ENCODE results near the gene HELZ2.

The HELZ2 gene

DNA sequence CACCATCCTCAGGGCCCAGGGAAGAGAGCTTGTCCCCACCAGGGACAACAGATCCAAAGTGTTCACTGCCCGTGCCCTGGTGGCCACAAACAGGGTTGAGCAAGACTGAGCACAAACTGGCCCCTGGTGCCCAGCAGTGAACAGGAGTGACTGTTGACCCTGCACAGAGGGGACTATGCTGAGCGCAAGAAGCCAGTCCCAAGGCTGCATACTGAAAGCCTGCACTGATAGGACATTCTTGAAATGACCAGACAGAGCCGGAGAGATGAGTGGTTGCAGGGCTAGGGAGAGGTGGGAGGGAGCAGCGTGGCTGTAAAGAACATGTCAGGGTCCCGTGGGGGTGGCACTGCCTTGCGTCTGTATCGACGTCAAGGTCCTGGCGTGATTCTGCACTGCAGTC is 23.0 kb downstream of the HELZ2 start:
- Histone ChIP-seq H3K4me3 (replicated peaks; ENCODE audit: insufficient read depth, low read length) (no peak overlapping the region), H3K27ac (replicated peaks) (no peak overlapping the region), H3K27me3 (ENCODE audit: insufficient read depth, poor library complexity, severe bottlenecking) (peaks cover 68% of the 10 kb centered on the region)
- no peak for DNase-seq (ENCODE audit: low read depth in 1 of 2, low spot score in 1 of 2)
- TF ChIP-seq POLR2AphosphoS5 (IDR thresholded peaks at IDR 0.05; ENCODE audit: low read depth): no peak
- TF ChIP-seq, protein P1, sequence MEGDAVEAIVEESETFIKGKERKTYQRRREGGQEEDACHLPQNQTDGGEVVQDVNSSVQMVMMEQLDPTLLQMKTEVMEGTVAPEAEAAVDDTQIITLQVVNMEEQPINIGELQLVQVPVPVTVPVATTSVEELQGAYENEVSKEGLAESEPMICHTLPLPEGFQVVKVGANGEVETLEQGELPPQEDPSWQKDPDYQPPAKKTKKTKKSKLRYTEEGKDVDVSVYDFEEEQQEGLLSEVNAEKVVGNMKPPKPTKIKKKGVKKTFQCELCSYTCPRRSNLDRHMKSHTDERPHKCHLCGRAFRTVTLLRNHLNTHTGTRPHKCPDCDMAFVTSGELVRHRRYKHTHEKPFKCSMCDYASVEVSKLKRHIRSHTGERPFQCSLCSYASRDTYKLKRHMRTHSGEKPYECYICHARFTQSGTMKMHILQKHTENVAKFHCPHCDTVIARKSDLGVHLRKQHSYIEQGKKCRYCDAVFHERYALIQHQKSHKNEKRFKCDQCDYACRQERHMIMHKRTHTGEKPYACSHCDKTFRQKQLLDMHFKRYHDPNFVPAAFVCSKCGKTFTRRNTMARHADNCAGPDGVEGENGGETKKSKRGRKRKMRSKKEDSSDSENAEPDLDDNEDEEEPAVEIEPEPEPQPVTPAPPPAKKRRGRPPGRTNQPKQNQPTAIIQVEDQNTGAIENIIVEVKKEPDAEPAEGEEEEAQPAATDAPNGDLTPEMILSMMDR (IDR thresholded peaks at IDR 0.05; ENCODE audit: insufficient read depth, low read length): no peak
- TF ChIP-seq, protein P2, sequence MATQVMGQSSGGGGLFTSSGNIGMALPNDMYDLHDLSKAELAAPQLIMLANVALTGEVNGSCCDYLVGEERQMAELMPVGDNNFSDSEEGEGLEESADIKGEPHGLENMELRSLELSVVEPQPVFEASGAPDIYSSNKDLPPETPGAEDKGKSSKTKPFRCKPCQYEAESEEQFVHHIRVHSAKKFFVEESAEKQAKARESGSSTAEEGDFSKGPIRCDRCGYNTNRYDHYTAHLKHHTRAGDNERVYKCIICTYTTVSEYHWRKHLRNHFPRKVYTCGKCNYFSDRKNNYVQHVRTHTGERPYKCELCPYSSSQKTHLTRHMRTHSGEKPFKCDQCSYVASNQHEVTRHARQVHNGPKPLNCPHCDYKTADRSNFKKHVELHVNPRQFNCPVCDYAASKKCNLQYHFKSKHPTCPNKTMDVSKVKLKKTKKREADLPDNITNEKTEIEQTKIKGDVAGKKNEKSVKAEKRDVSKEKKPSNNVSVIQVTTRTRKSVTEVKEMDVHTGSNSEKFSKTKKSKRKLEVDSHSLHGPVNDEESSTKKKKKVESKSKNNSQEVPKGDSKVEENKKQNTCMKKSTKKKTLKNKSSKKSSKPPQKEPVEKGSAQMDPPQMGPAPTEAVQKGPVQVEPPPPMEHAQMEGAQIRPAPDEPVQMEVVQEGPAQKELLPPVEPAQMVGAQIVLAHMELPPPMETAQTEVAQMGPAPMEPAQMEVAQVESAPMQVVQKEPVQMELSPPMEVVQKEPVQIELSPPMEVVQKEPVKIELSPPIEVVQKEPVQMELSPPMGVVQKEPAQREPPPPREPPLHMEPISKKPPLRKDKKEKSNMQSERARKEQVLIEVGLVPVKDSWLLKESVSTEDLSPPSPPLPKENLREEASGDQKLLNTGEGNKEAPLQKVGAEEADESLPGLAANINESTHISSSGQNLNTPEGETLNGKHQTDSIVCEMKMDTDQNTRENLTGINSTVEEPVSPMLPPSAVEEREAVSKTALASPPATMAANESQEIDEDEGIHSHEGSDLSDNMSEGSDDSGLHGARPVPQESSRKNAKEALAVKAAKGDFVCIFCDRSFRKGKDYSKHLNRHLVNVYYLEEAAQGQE (IDR thresholded peaks at IDR 0.05; ENCODE audit: insufficient replicate concordance, low read depth): no peak
- TF ChIP-seq GABPA (IDR thresholded peaks at IDR 0.05; ENCODE audit: low read depth): no peak
- TF ChIP-seq SPI1 (IDR thresholded peaks at IDR 0.05; ENCODE audit: borderline replicate concordance, low read depth): no peak

DNA sequence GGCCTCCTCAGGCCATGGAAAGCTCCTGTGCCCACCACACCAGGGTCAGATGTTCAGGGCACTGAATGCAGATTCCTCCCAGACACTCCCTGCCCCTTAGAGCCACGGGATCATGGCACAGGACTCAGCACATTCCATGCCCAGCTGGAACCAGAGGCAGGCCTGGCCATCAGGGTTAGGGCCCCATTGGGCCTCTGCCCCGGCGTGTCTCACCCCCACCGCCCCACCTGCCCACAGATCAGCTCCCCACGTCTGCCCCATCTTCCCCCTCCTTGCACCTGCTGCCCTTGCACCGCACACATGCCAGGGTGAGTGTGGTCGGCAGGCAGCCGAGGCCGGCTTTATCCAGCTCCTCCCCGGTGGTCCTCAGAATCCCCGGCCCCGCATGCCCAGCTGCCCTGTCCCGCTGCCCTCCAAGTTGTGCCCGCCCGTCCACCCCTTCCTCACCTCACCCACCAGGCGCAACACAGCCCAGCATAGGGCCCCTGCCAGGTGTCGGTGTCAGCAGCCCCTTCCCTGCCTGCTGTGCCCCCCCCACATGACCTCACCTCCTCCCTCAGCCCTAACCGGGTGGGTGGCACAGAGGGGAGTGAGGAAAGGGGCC is 24.3 kb downstream of the HELZ2 start:
- TF ChIP-seq, protein P1 (IDR thresholded peaks at IDR 0.05; ENCODE audit: insufficient read depth, low read length): no peak
- TF ChIP-seq POLR2AphosphoS5 (IDR thresholded peaks at IDR 0.05; ENCODE audit: low read depth): no peak
- no peak for TF ChIP-seq SPI1 (IDR thresholded peaks at IDR 0.05; ENCODE audit: borderline replicate concordance, low read depth)
- TF ChIP-seq GABPA (IDR thresholded peaks at IDR 0.05; ENCODE audit: low read depth): no peak
- TF ChIP-seq, protein P2 (IDR thresholded peaks at IDR 0.05; ENCODE audit: insufficient replicate concordance, low read depth): no peak
- no peak overlapping the region for H3K27ac ChIP-seq (replicated peaks)
- no peak overlapping the region for H3K4me3 ChIP-seq (replicated peaks; ENCODE audit: insufficient read depth, low read length)

DNA sequence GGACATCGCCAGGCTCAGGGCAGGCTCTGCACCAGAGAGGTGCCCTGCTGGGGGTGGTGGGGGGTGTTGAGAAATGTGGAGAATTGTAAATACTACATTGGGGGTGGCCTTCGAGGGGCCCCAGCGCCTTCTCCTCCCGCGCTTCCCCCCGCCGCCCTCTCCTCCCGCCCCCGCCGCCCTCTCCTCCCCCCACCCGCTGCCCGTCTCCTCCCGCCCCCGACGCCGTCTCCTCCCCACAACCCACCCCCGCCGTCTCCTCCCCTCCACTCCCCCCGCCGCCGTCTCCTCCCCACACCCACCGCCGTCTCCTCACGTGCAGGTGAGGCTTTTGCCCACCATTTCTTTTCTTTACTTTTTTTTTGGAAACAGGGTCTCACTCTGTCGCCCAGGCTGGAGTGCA is 25.0 kb downstream of the HELZ2 start:
- TF ChIP-seq, protein P2 (IDR thresholded peaks at IDR 0.05; ENCODE audit: insufficient replicate concordance, low read depth): no peak
- TF ChIP-seq, protein P1 (IDR thresholded peaks at IDR 0.05; ENCODE audit: insufficient read depth, low read length): no peak
- TF ChIP-seq GABPA (IDR thresholded peaks at IDR 0.05; ENCODE audit: low read depth) (no peak), SPI1 (IDR thresholded peaks at IDR 0.05; ENCODE audit: borderline replicate concordance, low read depth) (no peak), POLR2AphosphoS5 (IDR thresholded peaks at IDR 0.05; ENCODE audit: low read depth) (no peak)
- Histone ChIP-seq H3K27ac (replicated peaks) (no peak overlapping the region), H3K4me3 (replicated peaks; ENCODE audit: insufficient read depth, low read length) (no peak overlapping the region), H3K27me3 (ENCODE audit: insufficient read depth, poor library complexity, severe bottlenecking) (peaks cover 65% of the 10 kb centered on the region)
- DNase-seq (ENCODE audit: low read depth in 1 of 2, low spot score in 1 of 2): no peak

More for the DNA sequence above, 24.3 kb downstream of the HELZ2 start:
- no peak for DNase-seq (ENCODE audit: low read depth in 1 of 2, low spot score in 1 of 2)
- peaks cover 67% of the 10 kb centered on the region for H3K27me3 ChIP-seq (ENCODE audit: insufficient read depth, poor library complexity, severe bottlenecking)
